Endometrium (tissue), 2 donors: ENCODE data around the gene DTNBP1.

Source experiments
- FAIRE-seq: peaks from 2 replicates; lab custom pipeline; 2012; peaks lifted over from hg19 to GRCh38; lab: Jason Lieb, UNC
- donor health status: control.
- donor health status: control.

DTNBP1 gene

DNA sequence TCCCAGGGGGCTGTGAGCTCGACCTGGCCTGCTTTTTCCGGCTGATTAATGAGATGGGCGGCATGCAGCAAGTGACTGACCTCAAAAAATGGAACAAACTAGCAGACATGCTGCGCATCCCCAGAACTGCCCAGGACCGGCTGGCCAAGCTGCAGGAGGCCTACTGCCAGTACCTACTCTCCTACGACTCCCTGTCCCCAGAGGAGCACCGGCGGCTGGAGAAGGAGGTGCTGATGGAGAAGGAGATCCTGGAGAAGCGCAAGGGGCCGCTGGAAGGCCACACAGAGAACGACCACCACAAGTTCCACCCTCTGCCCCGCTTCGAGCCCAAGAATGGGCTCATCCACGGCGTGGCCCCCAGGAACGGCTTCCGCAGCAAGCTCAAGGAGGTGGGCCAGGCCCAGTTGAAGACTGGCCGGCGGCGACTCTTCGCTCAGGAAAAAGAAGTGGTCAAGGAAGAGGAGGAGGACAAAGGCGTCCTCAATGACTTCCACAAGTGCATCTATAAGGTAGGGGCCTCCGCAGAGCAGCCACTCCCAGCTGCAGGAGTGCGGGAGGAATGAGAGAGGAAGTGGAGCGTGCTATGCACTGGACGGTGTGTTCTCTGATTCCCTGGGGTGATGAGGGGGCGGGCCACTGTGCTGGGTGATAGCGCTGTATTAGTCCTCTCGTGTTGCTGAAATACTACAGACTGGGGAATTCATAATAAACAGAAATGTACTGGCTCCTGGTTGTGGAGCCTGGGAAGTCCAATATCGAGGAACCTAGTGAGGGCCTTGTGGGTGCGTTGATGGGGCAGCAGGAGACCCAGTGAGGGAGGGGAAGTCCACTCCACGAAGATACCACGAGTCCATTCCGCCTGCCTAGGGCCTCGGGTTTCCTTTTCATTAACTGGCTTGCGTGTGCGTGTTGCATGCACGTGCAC is 161.7 kb downstream of the DTNBP1 start:
- no peak for FAIRE-seq

DNA sequence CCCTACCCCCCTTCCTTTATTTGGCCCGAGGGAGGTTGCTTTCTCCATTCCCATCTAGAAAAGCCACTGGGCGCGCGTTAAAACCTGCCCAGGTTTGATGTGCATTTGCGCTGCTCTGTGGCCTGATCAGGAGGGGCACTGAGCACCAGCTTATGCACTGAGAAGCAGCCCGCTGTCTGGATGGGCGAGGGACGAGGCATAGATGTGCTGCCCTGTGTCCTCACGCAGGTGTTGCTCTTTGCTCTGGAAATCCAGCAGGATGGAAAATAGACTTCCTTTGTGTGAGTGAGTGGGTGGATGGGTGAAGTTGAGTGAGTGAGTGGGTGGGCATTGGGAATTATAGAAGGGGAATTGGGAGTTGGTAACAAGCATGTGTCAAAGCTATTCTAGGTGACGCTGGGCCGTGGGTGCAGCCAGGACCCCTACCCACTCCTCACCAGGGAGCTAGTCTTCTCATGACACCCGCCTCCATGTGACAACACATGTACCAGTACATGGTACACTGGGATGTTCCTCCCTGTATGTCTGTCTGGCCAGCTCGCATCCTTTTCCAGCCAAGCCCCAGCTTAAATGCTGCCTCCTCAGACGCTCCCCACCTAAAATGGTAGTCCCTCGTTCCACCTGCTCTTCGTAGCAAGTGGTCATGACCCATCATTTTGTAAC is 162.6 kb downstream of the DTNBP1 start:
- no peak for FAIRE-seq

DNA sequence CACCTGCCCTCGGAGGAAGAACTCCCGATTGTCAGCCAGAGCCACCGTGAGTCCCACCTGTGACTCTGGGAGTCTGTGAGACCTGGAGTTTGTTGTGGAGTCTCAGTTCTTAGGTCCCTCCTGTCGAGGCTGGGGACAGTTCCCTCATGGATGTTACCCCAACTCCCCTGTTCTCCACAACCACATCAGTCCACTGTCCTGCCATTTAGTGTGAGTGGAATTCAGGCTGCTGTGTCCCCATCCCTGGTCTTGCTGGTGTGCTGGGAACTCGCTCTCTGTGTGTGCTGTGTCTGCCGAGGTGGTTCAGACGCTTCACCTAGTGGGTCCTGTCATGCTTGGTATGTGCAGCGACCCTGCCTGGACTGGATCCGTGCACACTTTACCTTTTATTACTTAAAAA is 163.2 kb downstream of the DTNBP1 start:
- FAIRE-seq = no peak

DNA sequence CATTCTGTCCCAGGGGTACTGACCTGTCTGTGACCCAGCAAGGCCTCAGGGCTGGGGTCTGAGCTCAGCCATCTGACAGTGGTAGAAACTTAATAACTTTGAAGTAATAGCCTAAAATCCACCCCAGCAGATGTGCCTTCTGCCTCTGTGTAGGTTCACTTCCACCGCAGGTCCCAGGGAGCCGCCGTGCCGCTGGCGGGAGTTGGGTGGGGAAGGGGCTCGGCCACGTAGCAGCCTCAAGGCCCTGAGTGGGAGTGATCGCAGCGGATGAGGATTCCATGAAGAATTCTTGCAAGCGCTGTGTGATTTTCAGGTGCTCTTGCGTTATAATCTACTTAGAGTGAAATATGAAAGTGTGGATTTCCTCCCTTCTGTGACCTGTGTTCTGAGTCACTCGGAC is 163.7 kb downstream of the DTNBP1 start:
- no peak for FAIRE-seq

DNA sequence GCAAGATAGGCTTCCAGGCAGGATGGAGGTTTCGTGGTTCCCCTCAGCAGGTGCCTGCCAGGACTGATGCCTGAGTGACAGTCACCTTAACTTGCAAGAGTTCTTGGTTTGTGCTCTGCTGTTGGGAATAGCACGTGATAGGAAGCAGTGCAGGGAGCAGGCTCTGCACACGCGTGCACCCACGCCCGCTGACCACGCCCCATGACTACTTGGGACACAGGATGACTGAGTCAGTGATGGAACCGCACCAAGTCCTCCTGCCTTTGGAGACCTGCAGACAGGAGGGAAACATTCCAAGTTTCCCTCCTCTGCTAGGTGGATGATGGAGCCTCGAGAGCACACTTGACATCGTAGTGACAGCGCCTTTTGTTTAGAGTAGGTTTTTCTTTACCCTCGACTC is 164.2 kb downstream of the DTNBP1 start:
- no peak for FAIRE-seq

DNA sequence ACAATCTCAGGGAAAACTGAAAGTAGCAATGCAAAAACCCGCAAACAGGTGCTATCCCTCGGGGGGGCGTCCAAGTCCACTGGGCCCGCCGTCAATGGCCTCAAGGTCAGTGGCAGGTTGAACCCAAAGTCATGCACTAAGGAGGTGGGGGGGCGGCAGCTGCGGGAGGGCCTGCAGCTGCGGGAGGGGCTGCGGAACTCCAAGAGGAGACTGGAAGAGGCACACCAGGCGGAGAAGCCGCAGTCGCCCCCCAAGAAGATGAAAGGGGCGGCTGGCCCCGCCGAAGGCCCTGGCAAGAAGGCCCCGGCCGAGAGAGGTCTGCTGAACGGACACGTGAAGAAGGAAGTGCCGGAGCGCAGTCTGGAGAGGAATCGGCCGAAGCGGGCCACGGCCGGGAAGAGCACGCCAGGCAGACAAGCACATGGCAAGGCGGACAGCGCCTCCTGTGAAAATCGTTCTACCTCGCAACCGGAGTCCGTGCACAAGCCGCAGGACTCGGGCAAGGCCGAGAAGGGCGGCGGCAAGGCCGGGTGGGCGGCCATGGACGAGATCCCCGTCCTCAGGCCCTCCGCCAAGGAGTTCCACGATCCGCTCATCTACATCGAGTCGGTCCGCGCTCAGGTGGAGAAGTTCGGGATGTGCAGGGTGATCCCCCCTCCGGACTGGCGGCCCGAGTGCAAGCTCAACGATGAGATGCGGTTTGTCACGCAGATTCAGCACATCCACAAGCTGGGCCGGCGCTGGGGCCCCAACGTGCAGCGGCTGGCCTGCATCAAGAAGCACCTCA is 166.3 kb downstream of the DTNBP1 start:
- no peak for FAIRE-seq

DNA sequence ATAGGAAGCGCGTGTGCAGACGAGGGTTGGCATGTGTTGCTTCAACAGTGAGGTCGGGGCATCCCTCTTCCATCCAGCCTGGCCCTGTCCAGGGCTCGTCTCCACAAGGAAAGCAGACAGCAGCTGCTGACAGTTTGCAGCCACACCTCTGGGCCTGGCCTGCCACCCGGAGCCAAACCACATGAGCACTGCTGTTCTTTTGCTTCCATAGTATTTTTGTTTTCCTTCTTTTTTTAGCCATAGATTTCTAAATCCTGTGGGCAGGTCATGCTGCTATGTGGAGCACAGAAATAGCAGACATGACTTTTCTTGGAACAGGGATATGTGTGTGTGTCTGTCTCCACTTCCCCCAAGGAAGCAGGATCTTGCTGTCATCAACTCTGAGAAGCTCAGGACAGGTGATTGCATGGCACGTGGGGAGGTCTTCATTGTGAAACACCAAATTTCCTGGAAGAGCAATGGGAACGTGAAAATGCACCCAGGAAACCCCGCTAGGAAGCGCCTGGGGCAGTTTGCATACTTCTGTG is 167.4 kb downstream of the DTNBP1 start:
- FAIRE-seq = no peak

DNA sequence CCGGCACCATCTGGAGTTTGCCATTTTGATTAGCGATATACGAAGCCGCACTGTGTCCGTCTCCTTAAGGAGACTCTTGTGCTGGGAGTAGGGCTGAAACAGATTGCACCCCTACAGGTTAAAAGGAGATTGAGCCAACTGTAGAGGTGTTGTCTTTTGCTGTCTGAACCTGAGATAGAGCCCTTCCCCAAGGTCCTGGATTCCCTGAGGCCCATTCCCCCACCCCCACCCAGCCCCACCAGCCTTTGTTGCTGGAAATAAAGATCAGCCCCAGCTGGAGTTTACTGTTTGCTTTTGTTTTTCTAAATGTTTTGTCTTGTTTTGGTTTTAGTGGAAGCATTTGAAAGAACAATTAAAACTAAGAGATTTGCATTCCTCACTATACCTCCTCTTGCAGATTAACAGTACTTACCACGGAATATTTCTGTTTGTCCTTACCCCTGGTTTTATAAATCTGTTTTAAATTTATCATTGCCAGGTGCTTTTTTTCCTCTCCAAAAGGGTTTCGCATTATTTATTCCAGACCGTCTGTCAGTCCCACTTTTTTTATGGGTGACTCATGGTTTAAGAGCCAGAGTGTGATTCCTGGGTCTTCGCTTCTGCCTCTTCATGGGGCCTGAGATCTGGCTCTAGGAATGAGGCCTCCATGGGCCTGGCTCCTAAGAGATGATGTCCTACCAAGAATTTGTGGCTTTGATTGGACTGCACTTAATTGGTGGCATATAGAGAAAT is 169.2 kb downstream of the DTNBP1 start:
- FAIRE-seq = peak; percentile 90

DNA sequence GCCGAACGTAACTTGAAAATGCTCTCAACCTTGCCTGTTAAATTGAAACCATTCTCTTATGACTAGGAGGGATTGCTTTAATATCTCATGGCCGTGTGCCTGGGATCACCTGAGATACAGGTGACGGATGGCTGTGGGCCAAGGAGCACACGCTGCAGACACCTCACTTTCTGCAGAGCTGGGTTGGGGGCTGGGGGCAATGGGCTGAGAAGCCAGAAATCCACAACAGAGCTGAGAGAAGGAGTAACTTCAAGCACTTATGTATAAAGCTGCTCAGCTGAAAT is 170.9 kb downstream of the DTNBP1 start:
- no peak for FAIRE-seq

DNA sequence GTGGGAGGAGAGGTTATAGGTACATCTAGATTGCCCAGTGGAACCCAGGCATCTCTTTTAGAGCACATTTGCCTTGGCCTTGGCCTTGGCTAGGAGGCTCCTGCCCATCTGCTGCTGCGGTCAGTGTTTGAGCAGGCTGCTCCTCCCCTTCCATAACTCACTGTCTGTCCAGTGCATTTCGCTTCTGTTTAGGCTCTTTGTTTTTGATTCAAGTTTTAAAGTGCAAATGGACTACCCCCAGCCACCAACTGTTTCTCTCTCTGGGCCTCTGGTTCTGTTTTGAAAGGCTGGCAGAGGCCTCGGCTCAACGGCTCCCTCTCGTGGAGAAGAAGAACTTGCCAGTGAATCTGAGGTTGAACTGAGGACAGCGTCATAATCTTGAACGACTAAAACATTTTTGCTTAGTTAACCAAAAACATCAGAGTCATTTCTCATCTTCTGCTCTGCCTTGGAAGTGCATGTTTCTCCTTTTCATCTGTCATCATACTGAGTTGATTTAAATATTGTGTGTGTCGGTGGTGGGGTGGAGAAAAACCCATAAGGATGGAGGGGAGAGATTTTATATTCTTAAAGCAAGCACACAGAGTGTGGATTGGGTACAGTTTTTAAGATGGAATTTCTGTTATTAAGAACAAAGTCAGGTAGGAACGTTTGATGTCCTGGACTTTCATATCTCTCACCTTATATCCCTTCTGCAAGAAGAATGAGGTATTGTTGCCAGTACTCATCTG is 171.4 kb downstream of the DTNBP1 start:
- FAIRE-seq = peak; percentile 55

DNA sequence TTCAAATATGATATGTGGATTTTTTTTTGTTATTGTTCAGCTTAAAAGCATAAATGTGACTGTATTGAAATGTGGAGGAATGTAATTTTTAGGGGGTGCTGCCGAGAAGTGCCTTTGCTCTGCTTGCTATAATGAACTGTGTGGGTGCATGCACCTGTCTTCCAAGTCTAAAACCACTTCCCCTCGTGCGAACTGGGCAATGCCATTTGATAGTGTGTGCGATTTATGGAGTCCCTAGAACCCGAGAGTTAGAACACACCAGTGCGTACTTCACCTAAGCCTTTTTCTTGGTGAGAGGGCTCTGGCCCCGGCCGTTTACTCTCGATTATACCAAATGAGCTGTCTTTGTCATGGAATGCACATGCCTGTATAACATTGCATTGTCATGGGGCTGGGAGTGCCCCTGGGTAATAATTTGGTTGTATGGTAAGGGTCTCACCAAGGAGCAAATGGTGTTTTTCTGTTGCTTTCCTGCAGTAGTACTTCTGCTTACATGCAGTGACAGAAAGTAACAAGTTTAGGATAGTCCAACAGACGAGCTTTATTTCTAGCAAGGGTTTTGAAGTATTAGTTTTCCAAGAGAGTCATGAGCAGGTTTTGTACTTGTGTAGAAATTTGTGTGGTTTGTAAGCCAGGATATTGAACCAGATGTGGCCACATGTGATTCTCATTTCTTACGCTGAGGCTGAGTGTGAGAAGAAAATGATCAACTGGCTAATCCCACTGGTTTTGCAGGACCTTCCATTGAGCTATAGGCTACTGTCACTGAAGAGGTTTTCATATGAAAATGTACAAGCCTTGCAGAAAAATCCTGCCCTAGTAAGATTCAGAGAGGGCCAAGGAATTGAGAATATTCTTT is 172.4 kb downstream of the DTNBP1 start:
- no peak for FAIRE-seq

DNA sequence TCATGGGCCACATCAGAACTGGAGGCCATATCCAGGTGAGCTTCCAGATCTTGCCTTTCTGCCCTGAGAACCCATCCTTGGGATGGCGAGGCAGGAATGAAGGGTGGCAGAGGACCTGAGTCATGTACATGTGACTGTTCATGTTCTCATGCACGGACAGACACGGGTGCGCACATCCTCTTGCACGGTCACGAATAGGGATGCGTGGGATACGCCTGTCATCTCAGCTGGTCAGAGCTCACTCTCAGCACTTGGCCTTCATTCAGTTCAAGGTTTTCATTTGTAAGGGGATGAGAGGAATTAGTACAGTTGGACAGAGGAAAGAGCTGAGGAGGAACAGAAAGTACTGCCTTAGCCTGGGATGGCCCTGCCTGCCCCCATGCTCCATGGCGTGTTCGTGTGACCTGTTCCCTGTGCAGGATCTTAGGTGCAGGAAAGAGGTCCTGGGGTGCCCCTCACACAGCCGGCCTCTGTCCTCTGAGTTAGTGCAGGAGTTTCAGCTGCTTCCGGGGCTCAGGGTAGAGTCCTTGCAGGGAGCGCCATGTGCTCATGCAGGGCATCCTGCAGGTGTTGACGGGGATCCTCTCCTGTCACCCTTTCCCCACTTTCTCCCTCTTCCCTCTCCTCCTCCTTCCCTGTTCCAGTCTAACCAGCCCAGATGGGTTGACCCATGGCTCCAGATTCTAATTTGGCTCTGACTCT is 173.4 kb downstream of the DTNBP1 start:
- no peak for FAIRE-seq

DNA sequence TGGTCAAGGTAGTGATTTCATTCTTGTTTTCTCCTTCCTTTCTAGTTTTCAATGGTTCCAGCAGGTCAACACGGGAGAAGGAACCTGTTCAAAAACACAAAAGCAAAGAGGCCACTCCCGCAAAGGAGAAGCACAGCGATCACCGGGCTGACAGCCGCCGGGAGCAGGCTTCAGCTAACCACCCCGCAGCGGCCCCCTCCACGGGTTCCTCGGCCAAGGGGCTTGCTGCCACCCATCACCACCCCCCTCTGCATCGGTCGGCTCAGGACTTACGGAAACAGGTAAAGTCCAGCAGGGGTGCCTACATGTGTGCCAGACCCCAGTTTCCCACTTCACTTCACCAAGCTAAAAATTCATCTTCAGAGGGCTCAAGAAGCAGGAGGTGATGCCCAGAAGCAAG is 175.6 kb downstream of the DTNBP1 start:
- no peak for FAIRE-seq

DNA sequence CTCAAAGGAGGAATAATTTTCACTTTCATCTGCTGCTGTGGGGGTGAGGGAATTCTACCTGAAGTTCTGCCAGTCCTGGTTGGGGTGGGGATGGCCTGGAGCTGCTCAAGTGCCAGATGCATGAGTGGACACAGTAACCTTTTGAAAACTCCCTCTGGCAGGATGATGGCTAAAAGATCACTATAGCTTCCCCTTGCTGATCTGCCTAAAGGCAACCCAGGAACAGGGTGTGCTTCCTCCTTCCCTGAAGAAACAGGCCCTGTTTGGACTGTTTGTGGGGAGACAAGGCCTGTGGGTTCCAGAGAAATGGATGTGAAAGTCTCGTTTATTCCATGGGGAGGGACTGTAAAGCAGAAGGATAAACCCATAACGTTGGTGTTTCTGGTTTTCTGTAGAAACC is 176.9 kb downstream of the DTNBP1 start:
- FAIRE-seq = no peak

DNA sequence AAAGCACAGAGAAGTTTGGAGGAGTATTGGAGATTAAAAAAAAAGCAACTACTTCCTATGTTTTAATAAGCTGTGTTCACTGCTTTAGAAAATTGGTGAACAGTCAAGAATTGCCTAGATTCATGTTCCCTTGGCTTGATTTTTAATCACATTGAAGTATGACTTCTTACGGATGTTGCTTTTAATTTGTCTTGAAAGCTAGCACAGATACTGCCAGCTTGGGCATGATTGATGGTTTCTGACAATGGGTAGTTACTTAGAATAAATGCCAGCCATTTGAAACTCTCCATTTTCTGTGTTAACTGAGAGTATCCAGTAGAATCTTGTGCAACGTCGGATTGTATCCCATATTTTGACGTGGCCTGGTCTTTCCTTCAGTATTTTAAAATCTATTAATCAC is 178.0 kb downstream of the DTNBP1 start:
- no peak for FAIRE-seq

DNA sequence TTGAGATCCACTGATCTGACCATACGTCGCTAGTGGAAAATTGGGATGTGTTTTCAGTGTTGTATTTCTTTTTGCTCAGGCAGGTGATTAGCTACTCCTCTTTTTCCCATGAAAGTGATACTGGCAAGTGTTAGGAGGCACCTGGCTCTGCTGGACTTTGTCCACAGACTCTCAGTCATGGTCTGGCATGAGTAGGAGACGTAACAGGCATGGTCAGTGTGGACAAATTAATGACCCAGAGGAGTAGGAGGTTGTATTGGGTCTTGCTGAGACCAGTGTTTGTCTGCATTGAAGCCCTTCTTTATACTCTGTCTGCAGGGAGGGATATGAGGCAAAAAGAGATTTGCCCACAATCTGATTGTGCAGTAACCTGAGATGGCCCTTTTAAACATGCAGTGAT is 178.7 kb downstream of the DTNBP1 start:
- FAIRE-seq = no peak

DNA sequence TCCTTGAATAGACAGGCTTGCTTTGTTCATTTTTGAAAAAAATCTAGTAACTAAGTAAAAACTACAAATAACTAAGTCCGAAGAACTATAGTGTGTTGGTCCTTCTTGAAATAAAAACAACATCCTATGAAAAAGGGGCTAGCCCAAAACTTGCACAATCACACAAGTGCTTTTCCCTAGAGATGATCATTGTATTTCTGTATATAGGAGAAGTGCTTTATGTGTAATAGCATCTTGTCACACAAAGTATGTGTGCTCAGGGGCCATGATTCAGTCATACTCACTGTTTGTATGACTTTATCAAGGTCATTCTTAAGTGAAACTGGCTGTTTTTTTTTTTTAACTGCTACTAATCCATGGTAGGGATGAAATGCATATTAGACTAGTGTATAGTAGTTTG is 179.8 kb downstream of the DTNBP1 start:
- no peak for FAIRE-seq

DNA sequence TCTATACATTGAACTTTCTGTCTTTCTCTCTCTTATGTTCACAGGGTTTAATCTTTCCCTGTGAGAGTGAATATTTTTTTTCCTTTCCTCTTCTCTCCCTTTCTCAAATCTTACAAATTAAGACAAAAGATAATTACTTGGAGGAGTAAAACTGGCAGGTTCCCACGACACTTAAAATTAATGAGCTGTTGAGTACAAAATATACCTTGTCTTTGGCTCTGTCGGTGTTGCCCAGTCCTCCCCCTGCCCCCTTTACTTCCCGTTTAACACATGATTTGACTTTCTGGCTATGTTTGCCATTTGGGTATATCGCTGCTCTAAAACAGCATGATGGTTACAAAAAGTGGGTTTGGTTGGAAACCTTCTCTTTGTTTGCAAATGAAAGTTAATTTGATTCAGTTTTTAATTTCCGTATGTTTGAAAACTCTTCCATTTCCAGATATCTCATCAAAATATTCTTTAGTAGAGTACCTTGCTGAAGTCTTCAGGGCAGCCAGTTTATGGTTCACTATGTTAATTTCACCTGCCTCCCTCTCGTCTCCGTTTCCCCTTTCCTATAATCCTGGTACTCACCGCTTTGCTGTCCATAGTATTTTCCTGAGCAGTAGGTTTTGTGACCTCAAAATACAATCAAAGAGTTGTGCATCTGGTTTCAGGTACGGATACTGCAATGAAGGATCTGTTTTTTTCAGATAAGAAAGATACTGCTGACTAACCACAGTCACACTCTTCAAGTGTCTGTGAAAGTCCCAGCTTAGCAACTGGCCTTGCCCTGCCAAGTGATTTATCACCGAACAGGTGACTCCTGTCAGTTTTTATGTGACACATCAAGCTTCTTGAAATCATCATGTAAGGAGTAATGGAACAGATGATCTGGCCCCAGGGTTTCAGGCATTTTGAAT is 181.2 kb downstream of the DTNBP1 start:
- no peak for FAIRE-seq

DNA sequence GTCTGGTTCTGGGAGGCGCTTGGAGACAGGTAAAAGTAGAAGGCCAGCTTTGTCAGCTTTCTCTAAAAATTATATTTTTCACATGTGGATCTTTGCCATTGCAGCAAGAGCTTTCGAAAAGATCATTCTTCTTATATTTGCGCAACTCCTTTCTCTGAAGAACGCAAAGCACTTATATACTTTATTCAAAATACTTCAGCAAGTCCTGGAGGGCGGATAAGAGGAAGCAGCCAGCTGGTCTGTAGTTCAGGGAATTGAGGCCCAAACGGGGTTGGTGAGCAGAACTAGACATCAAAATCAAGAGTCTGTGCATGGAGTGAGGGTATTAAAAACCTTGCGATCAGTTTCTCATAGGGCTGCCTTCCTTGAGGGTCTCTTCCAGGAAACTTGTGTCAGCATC is 182.3 kb downstream of the DTNBP1 start:
- FAIRE-seq = no peak
